HepG2 (cell line): ENCODE results near the gene STIM1. TPM values are rescaled to one million over a fixed set of nuclear protein-coding genes. Genes with fewer than 3 reads are reported as not detected.
A peak's percentile ranks its signal among the peaks of the same experiment; 100 is the strongest.

Source experiments
- ATAC-seq: fragments of 200-7000 bp; cut with Tn5 transposase; 3 replicates; pipeline ENCODE4 v1.9.1; 2020; ENCODE audit warnings: mild to moderate bottlenecking, moderate library complexity
- BruUV-seq: library from RNA; stranded (reverse); fragments of 400-500 nt; replicated peaks from 2 replicates; lab custom pipeline; 2021; lab: Mats Ljungman, UMichigan
- CTCF ChIA-PET: fragments of 300-600 bp; formaldehyde crosslinking; extraction: SDS; loops from one replicate; lab custom pipeline; 2021; ENCODE audit warnings: low total read pairs, inconsistent platforms, low intra/inter-chr PET ratio; lab: Yijun Ruan, JAX
- POLR2A ChIA-PET: fragments of 350-600 bp; sonication (Branson Sonifier 250); formaldehyde crosslinking; loops from one replicate; lab custom pipeline; 2020; ENCODE audit warnings: antibody characterized with exemption, inconsistent platforms; lab: Yijun Ruan, JAX
- DNase-seq: peaks from one replicate; pipeline ENCODE4 v3.0.0-alpha.2; 2015; ENCODE audit warnings: low spot score
- FAIRE-seq: peaks from 3 replicates; lab custom pipeline; 2011; peaks lifted over from hg19 to GRCh38; lab: Jason Lieb, UNC
- H2AFZ ChIP-seq: one replicate; pipeline ENCODE4 v1.6.1; 2011; ENCODE audit warnings: low read length, inconsistent platforms
- H3K27ac ChIP-seq: fragments of 300-600 bp; 3 replicates; pipeline ENCODE4 v1.8.0; 2011; ENCODE audit warnings: mixed run types, mild to moderate bottlenecking, mixed read lengths, low read length, inconsistent platforms; ENCODE audit not compliant: insufficient read depth; ENCODE audit errors: extremely low read length
- H3K27me3 ChIP-seq, 2 experiments: fragments of 200-600 bp in 1 of 2; 2 replicates in 1 of 2; 3 replicates in 1 of 2; pipeline versions ENCODE4 v1.6.0 to v1.8.0; 2011; ENCODE audit warnings: low read length in 2 of 2, mild to moderate bottlenecking in 2 of 2, moderate library complexity in 2 of 2, inconsistent platforms in 1 of 2; ENCODE audit not compliant: insufficient read depth in 2 of 2, control insufficient read depth in 1 of 2
- H3K36me3 ChIP-seq, 2 experiments: fragments of 200-600 bp in 1 of 2; replicated peaks in 1 of 2; 2 replicates in 1 of 2; 3 replicates in 1 of 2; pipeline versions ENCODE4 v1.5.1 to v1.8.0; 2011; ENCODE audit warnings: low read length in 2 of 2, inconsistent platforms in 1 of 2; ENCODE audit not compliant: insufficient read depth in 2 of 2, control insufficient read depth in 1 of 2
- H3K4me1 ChIP-seq: 2 replicates; pipeline ENCODE4 v1.5.1; 2012; ENCODE audit warnings: low read length, inconsistent platforms; ENCODE audit not compliant: insufficient read depth
- H3K4me2 ChIP-seq: 2 replicates; pipeline ENCODE4 v1.6.0; 2011; ENCODE audit warnings: low read depth, low read length, inconsistent platforms
- H3K4me3 ChIP-seq, 3 experiments: fragments of 200-600 bp in 1 of 3; sonication (generic), shearing (Covaris generic) in 1 of 3; replicated peaks in 1 of 3; 2 replicates each; pipeline ENCODE4 v1.5.1; 2011 to 2016; ENCODE audit warnings: low read length in 3 of 3, inconsistent platforms in 2 of 3, low read depth in 2 of 3, mild to moderate bottlenecking in 2 of 3, control low read depth in 1 of 3, mixed read lengths in 1 of 3; ENCODE audit not compliant: insufficient read depth in 1 of 3
- H3K79me2 ChIP-seq: one replicate; pipeline ENCODE4 v1.6.1; 2011; ENCODE audit warnings: low read length, inconsistent platforms; ENCODE audit not compliant: insufficient read depth
- H3K9ac ChIP-seq: 2 replicates; pipeline ENCODE4 v1.6.0; 2011; ENCODE audit warnings: mild to moderate bottlenecking, low read depth, low read length, inconsistent platforms; ENCODE audit not compliant: insufficient read depth
- H3K9me3 ChIP-seq: 2 replicates; pipeline ENCODE4 v1.5.1; 2012; ENCODE audit warnings: mild to moderate bottlenecking, low read length
- H4K20me1 ChIP-seq: 2 replicates; pipeline ENCODE4 v1.6.0; 2011; ENCODE audit warnings: inconsistent platforms, mild to moderate bottlenecking, low read length, moderate library complexity; ENCODE audit not compliant: insufficient read depth
- EEA1 ChIP-seq: sonication (generic); formaldehyde crosslinking; IDR thresholded peaks from 2 replicates; pipeline ENCODE4 v1.5.1; 2020; ENCODE audit warnings: mild to moderate bottlenecking, missing genetic modification reagents, borderline replicate concordance
- HMG20A ChIP-seq: IDR thresholded peaks from 2 replicates; pipeline ENCODE4 v1.6.1; 2016; ENCODE audit warnings: borderline replicate concordance
- HNF1B ChIP-seq: sonication (generic); formaldehyde crosslinking; IDR thresholded peaks from 2 replicates; pipeline ENCODE4 v1.5.1; 2020; ENCODE audit warnings: mild to moderate bottlenecking, moderate library complexity, missing genetic modification reagents
- ZNF292 ChIP-seq: sonication (generic); formaldehyde crosslinking; IDR thresholded peaks from 2 replicates; pipeline ENCODE4 v1.8.1; 2022; ENCODE audit warnings: mild to moderate bottlenecking, low read depth, missing genetic modification reagents, borderline replicate concordance
- ZNF367 ChIP-seq: sonication (generic); formaldehyde crosslinking; IDR thresholded peaks from 2 replicates; pipeline ENCODE4 v1.4.0; 2020; ENCODE audit warnings: missing genetic modification reagents, borderline replicate concordance
- ZNF501 ChIP-seq: sonication (generic); formaldehyde crosslinking; IDR thresholded peaks from 2 replicates; pipeline ENCODE4 v1.5.1; 2020; ENCODE audit warnings: mild to moderate bottlenecking, moderate library complexity, missing genetic modification reagents
- ZNF570 ChIP-seq: sonication (generic); formaldehyde crosslinking; IDR thresholded peaks from 2 replicates; pipeline ENCODE4 v1.4.0; 2020; ENCODE audit warnings: mild to moderate bottlenecking, missing genetic modification reagents, borderline replicate concordance
- ZNF589 ChIP-seq: sonication (generic); formaldehyde crosslinking; conservative IDR thresholded peaks from 2 replicates; pipeline ENCODE4 v1.8.0; 2022; ENCODE audit warnings: mild to moderate bottlenecking, moderate library complexity, missing genetic modification reagents
- ZNF619 ChIP-seq: sonication (generic); formaldehyde crosslinking; IDR thresholded peaks from 2 replicates; pipeline ENCODE4 v1.4.0; 2020; ENCODE audit warnings: mild to moderate bottlenecking, missing genetic modification reagents
- ZNF724P ChIP-seq: sonication (generic); formaldehyde crosslinking; IDR thresholded peaks from 2 replicates; pipeline ENCODE4 v1.8.0; 2022; ENCODE audit warnings: missing genetic modification reagents, borderline replicate concordance
- in situ Hi-C: cut with HindIII; loops from 2 replicates; pipeline ENCODE4 v1.10.0; 2017; ENCODE audit warnings: low pct_unique_long_range_greater_than_20kb; ENCODE audit not compliant: extremely low pct_ligation_motif_present
- intact Hi-C: fragments of 100-400 bp; cut with micrococcal nuclease; formaldehyde crosslinking; loops from one replicate; pipeline ENCODE4 v1.10.0; 2022; ENCODE audit not compliant: unreplicated experiment
- polyA plus RNA-seq, 8 experiments: library from polyadenylated mRNA; depleted of rRNA in 3 of 8; stranded (reverse) in 7 of 8; unstranded in 1 of 8; fragments of >200 nt; fragmentation: Illumina TruSeq in 4 of 8; extraction: Trizol in 4 of 8; gene quantifications; 2 replicates each; pipeline versions ENCODE4 v1.2.1 to v1.2.3, GENCODE V29; 2011 to 2016; ENCODE audit warnings: low read depth in 4 of 8, missing spikeins in 1 of 8, mixed read lengths in 1 of 8; ENCODE audit not compliant: insufficient read depth in 1 of 8
- total RNA-seq, 5 experiments: library from RNA; depleted of rRNA; stranded (reverse); fragments of >200 nt; fragmentation: Illumina TruSeq; extraction: Trizol; gene quantifications; 2 replicates each; pipeline ENCODE4 v1.2.3, GENCODE V29; 2016; ENCODE audit warnings: low read depth in 1 of 5
- TF ChIP-seq, protein P1 (sequence below): IDR thresholded peaks from 2 replicates; pipeline ENCODE4 v1.6.1; 2012; ENCODE audit warnings: low read length, improper control_type of control experiment
- TF ChIP-seq, protein P2 (sequence below): sonication (generic); formaldehyde crosslinking; IDR thresholded peaks from 2 replicates; pipeline ENCODE4 v1.4.0; 2020; ENCODE audit warnings: mild to moderate bottlenecking, missing genetic modification reagents

The STIM1 gene
- total and polyA plus RNA-seq, 2 of the 13 experiments (the other 11 are each of a cell fraction or from before 2014, with no cell fraction given): 19.2 to 28.5 TPM

DNA sequence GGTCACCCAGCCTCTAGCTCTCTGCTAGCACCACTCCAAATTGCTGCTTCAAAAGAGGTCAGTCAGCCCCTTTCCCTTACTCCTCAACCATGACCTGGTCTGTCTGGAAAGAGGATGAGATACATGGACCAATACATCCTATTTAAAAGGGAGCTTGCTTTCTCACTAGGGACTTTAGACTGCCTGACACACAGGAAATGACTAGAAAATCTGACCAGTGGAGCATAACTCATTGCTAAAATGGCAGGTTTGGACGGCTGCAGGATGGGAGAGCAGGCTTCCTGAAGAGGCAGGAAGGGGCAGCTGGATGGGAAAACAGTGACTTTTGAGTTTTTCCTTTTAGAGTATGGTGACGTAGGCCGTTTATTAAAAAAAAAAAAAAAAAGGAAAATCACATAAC, 25.3 kb downstream of the STIM1 start (continued):
- TF ChIP-seq, protein P1, sequence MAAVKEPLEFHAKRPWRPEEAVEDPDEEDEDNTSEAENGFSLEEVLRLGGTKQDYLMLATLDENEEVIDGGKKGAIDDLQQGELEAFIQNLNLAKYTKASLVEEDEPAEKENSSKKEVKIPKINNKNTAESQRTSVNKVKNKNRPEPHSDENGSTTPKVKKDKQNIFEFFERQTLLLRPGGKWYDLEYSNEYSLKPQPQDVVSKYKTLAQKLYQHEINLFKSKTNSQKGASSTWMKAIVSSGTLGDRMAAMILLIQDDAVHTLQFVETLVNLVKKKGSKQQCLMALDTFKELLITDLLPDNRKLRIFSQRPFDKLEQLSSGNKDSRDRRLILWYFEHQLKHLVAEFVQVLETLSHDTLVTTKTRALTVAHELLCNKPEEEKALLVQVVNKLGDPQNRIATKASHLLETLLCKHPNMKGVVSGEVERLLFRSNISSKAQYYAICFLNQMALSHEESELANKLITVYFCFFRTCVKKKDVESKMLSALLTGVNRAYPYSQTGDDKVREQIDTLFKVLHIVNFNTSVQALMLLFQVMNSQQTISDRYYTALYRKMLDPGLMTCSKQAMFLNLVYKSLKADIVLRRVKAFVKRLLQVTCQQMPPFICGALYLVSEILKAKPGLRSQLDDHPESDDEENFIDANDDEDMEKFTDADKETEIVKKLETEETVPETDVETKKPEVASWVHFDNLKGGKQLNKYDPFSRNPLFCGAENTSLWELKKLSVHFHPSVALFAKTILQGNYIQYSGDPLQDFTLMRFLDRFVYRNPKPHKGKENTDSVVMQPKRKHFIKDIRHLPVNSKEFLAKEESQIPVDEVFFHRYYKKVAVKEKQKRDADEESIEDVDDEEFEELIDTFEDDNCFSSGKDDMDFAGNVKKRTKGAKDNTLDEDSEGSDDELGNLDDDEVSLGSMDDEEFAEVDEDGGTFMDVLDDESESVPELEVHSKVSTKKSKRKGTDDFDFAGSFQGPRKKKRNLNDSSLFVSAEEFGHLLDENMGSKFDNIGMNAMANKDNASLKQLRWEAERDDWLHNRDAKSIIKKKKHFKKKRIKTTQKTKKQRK: no peak
- TF ChIP-seq ZNF589 (CRISPR knock-in tag): no peak
- TF ChIP-seq ZNF501 (CRISPR knock-in tag): no peak
- no peak for TF ChIP-seq ZNF570 (CRISPR knock-in tag)
- TF ChIP-seq ZNF367 (CRISPR knock-in tag): no peak
- TF ChIP-seq EEA1 (CRISPR knock-in tag): no peak
- TF ChIP-seq HMG20A (CRISPR knock-in tag): peak; percentile 23; the same call in 1 of the 2 replicates
- no peak for TF ChIP-seq ZNF619
- TF ChIP-seq ZNF292 (CRISPR knock-in tag): peak; percentile 62; the same call in 1 of the 2 replicates

GRCh38 chr11:3882655-3883054, 27.2 kb downstream of the STIM1 start:
- H3K4me2 ChIP-seq: no peak overlapping the region
- no peak overlapping the region for H3K4me3 ChIP-seq
- H4K20me1 ChIP-seq: no peaks in the 10 kb centered on the region
- intact Hi-C loops: no loop called here
- no peak for ATAC-seq
- H3K4me1 ChIP-seq: peaks cover 59% of the 10 kb centered on the region
- no peak for FAIRE-seq
- ChIA-PET CTCF (no interaction called here), POLR2A (no interaction called here)
- no peaks in the 10 kb centered on the region for H3K9me3 ChIP-seq
- no peaks in the 10 kb centered on the region for H3K36me3 ChIP-seq
- no TSS peak for BruUV-seq
- H3K79me2 ChIP-seq: peaks cover 64% of the 10 kb centered on the region
- no peaks in the 10 kb centered on the region for H3K27me3 ChIP-seq
- H3K9ac ChIP-seq: no peak overlapping the region
- in situ Hi-C loops: no loop called here
- no peak overlapping the region for H2AFZ ChIP-seq
- DNase-seq: no peak
- no peak overlapping the region for H3K27ac ChIP-seq
- TF ChIP-seq, protein P2, sequence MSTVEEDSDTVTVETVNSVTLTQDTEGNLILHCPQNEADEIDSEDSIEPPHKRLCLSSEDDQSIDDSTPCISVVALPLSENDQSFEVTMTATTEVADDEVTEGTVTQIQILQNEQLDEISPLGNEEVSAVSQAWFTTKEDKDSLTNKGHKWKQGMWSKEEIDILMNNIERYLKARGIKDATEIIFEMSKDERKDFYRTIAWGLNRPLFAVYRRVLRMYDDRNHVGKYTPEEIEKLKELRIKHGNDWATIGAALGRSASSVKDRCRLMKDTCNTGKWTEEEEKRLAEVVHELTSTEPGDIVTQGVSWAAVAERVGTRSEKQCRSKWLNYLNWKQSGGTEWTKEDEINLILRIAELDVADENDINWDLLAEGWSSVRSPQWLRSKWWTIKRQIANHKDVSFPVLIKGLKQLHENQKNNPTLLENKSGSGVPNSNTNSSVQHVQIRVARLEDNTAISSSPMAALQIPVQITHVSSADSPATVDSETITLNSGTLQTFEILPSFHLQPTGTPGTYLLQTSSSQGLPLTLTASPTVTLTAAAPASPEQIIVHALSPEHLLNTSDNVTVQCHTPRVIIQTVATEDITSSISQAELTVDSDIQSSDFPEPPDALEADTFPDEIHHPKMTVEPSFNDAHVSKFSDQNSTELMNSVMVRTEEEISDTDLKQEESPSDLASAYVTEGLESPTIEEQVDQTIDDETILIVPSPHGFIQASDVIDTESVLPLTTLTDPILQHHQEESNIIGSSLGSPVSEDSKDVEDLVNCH (CRISPR knock-in tag): no peak
- no peak for TF ChIP-seq HNF1B (CRISPR knock-in tag)
- TF ChIP-seq ZNF724P (CRISPR knock-in tag): no peak
